Activated CD8-positive, alpha-beta T cell treated with anti-CD3 and anti-CD28 coated beads, Interleukin-2, amount 10 ng/mL, durations not matched to agents 7 days and 5 days (primary cell): ENCODE results near the gene STK10. TPM values are rescaled to one million over a fixed set of nuclear protein-coding genes. Genes with fewer than 3 reads are reported as not detected.

ENCODE experiments used
- ATAC-seq: fragments of 150-1000 bp; cut with Tn5 transposase; one replicate; pipeline ENCODE4 v1.10.0; 2021; ENCODE audit warnings: moderate library complexity
- CTCF ChIA-PET: fragments of 350-600 bp; sonication (Branson Sonifier 250); formaldehyde crosslinking; loops from one replicate; lab custom pipeline; 2021; ENCODE audit warnings: antibody characterized with exemption; lab: Charles Lee
- POLR2A ChIA-PET: fragments of 350-600 bp; sonication (Branson Sonifier 250); formaldehyde crosslinking; loops from one replicate; lab custom pipeline; 2021; ENCODE audit warnings: antibody characterized with exemption; lab: Charles Lee
- DNase-seq: peaks from one replicate; pipeline ENCODE4 v3.0.0-alpha.2; 2020
- H3K27ac Mint-ChIP-seq: one replicate; pipeline ENCODE4 v1.8.0; 2021; ENCODE audit warnings: mild to moderate bottlenecking, mixed read lengths
- H3K27me3 Mint-ChIP-seq: one replicate; pipeline ENCODE4 v1.8.0; 2021; ENCODE audit warnings: low read depth, mixed read lengths
- H3K36me3 Mint-ChIP-seq: one replicate; pipeline ENCODE4 v1.8.0; 2021; ENCODE audit warnings: low read depth, mixed read lengths
- H3K4me1 Mint-ChIP-seq: one replicate; pipeline ENCODE4 v1.8.0; 2021; ENCODE audit warnings: low read depth, mixed read lengths
- H3K4me3 Mint-ChIP-seq: one replicate; pipeline ENCODE4 v1.8.0; 2021; ENCODE audit warnings: mild to moderate bottlenecking, mixed read lengths
- H3K9me3 Mint-ChIP-seq: one replicate; pipeline ENCODE4 v1.8.0; 2022; ENCODE audit warnings: mixed read lengths; ENCODE audit not compliant: insufficient read depth
- total RNA-seq, 2 experiments: library from RNA; stranded (reverse); gene quantifications; one replicate each; pipeline ENCODE4 v1.2.3, GENCODE V29; 2021

Gene STK10
- total RNA-seq, 2 experiments from 2014 or later, result 294 to 299 TPM

DNA sequence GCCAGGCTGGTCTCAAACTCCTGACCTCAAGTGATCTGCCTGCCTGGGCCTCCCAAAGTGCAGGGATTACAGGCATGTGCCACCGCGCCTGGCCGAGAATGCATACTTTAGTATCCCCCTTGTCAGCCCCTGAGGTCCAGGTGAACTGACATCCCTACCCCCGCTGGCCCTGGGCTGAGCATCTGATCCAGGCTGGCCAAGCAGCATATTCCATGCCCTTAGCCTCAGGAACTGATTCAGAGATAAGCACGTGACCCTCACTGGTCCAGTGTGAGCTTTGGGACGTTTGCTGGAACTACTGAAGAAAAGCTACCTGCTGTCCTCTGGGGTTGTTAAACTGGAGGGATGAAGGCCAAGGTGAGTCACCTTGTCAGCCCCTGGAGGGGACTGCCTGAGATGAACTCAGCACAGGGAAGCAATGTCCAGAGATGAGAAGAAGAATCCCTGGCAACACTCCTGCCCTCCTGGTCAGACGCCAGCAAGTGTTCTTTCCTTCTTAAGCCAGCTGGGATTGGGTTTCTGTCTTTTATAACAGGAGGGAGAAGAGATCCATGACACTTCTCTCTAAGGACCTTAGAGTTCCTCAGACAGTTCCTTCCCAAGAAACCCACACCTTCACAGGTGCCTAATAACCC, 122.5 kb downstream of the STK10 start:
- ATAC-seq (no peak), DNase-seq (no peak)
- peak overlapping the region; percentile 61 for H3K4me3 Mint-ChIP-seq
- ChIA-PET POLR2A (interaction anchor here (0.5 to 2.1 kb wide), 5 partner anchors 8 to 120 kb away, joined by 3 to 6 read pairs (median 4); partner anchors contain the start of gene FBXW11), CTCF (interaction anchor here (0.7 to 3.2 kb wide), 4 partner anchors 122 to 218 kb away, joined by 3 to 21 read pairs (median 6); partner anchors contain the start of genes STK10 and UBTD2)
- peaks cover 81% of the 10 kb centered on the region for H3K36me3 Mint-ChIP-seq
- no peaks in the 10 kb centered on the region for H3K9me3 Mint-ChIP-seq
- peaks cover 59% of the 10 kb centered on the region for H3K4me1 Mint-ChIP-seq
- H3K27ac Mint-ChIP-seq, result peak overlapping the region; percentile 82
- no peaks in the 10 kb centered on the region for H3K27me3 Mint-ChIP-seq

DNA sequence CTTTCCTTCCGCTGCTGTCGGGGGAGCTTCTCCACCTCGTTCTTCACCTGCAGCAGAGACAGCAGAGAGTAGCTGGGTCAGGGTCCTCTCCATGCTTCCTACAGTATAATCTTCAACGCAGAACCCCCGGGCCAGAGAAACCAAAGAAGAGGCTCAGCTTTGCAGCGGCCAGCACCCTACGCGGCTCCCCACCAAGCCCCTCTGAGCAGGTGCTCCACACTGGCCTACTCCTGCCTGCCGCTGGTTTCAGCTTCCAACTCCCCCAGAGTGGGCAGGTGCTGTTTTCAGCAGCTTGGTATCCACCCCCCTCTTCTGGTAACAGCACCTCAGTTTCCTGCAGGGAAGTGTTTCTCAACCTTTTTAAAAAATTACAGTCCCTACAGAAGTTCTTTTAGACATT, 123.3 kb downstream of the STK10 start:
- Mint-ChIP-seq H3K4me3 (no peak overlapping the region), H3K27me3 (no peaks in the 10 kb centered on the region), H3K27ac (peak overlapping the region; percentile 1), H3K9me3 (no peaks in the 10 kb centered on the region), H3K36me3 (peaks cover 84% of the 10 kb centered on the region), H3K4me1 (peaks cover 52% of the 10 kb centered on the region)
- DNase-seq (no peak), ATAC-seq (no peak)
- POLR2A ChIA-PET, result interaction anchor here (0.5 to 2.1 kb wide), 2 partner anchors 58 to 120 kb away, joined by 3 to 6 read pairs; partner anchors contain the start of gene FBXW11
- CTCF ChIA-PET, result interaction anchor here (0.7 to 1.1 kb wide), 2 partner anchors 152 to 219 kb away, joined by 3 read pairs; partner anchors contain the start of gene UBTD2

DNA sequence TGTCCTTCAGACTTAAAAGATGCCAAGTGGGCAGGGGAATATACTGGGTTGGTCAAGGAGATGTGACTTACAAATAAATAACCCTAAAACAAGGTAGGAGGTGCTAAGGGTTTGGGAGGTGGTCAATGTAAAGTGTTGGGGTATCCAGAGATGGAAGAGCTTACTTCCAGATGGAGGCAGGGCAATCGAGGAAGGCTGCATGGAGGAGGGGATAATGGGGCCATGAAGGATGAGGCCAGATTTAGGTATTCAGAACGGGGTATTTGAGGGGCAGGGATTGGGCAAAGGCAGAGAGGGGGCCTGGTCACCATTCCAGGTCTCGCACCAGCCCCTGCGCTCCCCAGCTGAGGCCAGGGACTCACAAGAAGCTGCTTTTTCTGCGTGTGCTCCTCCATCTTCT, 123.7 kb downstream of the STK10 start:
- ChIA-PET POLR2A (interaction anchor here (2.1 kb wide), 1 partner anchor 57 kb away, joined by 6 read pairs; the partner anchor contains the start of gene FBXW11), CTCF (interaction anchor here (1.1 kb wide), 1 partner anchor 219 kb away, joined by 3 read pairs; the partner anchor contains the start of gene UBTD2)
- peak overlapping the region; percentile 44 for H3K27ac Mint-ChIP-seq

DNA sequence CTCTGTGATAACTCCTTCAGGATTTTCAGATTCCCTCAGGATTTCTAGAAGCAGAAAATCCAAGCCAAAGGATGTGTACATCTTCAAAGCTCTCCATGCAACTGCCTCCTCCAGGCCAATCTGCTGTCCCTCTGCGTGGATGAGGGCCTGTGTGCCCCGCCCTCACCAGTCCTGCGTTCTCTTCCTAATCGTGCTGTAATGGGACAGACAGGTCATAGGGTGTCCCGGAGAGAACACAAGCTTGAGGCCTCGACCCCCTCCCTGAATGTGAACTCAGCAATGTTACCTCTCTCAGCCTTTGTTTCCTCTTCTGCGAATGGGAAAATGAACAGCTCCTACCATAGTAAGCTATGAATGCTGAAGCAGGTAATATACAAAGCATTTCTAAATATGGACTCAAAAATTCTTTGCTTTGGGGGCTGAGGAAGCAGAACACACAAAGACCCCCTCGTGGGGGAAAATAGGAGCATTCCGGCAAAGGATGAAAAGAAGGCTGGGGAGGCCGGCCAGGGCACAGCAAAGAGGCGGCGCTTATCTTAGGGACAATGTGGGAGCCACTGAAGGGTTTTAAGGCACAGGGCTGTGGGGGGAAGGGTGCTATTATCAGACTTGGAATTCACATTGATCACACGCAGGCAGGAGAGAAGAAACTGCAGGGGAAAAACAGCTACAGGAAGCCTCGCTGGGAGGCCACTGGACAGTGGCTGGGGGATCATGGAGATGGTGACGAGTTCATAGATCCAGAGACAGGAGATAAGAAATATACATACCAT, 124.4 kb downstream of the STK10 start:
- H3K4me1 Mint-ChIP-seq, result peaks cover 45% of the 10 kb centered on the region
- ATAC-seq, result no peak
- no peak for DNase-seq
- no peaks in the 10 kb centered on the region for H3K9me3 Mint-ChIP-seq
- ChIA-PET CTCF (no interaction called here), POLR2A (interaction anchor here (0.6 to 2.1 kb wide), 2 partner anchors 57 to 64 kb away, joined by 3 to 6 read pairs; partner anchors contain the start of gene FBXW11)
- no peak overlapping the region for H3K4me3 Mint-ChIP-seq
- peaks cover 84% of the 10 kb centered on the region for H3K36me3 Mint-ChIP-seq
- no peak overlapping the region for H3K27ac Mint-ChIP-seq
- H3K27me3 Mint-ChIP-seq, result no peaks in the 10 kb centered on the region

More for the DNA sequence above, 123.7 kb downstream of the STK10 start:
- Mint-ChIP-seq H3K4me3 (no peak overlapping the region), H3K4me1 (peaks cover 50% of the 10 kb centered on the region), H3K9me3 (no peaks in the 10 kb centered on the region), H3K36me3 (peaks cover 86% of the 10 kb centered on the region), H3K27me3 (no peaks in the 10 kb centered on the region)
- no peak for DNase-seq
- ATAC-seq, result no peak

DNA sequence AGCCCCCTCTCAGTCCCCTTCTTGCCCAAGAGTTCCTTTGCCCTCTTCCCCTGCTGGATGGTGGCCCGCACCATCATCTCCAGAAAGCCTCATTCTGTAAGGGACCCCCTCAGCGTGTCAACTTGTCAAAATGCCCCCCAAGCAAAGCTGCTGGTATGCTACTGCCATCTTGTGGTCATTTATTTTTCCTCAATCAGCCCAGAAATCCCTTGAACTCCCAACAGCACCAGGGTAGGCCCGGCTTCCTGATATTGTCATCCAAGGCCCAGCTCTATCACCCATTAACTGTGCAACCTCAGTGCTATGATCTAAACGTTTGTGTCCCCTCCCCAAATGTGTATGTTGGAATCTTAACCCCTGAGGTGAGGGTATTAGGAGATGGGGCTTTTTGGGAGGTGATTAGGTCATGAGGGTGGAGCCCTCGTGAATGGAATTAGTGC, 128.3 kb downstream of the STK10 start:
- no peaks in the 10 kb centered on the region for H3K27me3 Mint-ChIP-seq
- POLR2A ChIA-PET, result interaction anchor here (1.4 kb wide), 1 partner anchor 53 kb away, joined by 5 read pairs; the partner anchor contains the start of gene FBXW11
- H3K36me3 Mint-ChIP-seq, result peaks cover 80% of the 10 kb centered on the region
- H3K9me3 Mint-ChIP-seq, result no peaks in the 10 kb centered on the region
- no peak overlapping the region for H3K4me3 Mint-ChIP-seq
- DNase-seq, result no peak
- peaks cover 17% of the 10 kb centered on the region for H3K4me1 Mint-ChIP-seq
- H3K27ac Mint-ChIP-seq, result peak overlapping the region; percentile 65
- ATAC-seq, result peak; percentile 45
- CTCF ChIA-PET, result interaction anchor here (0.7 to 2.9 kb wide), 16 partner anchors 8 to 160 kb away, joined by 3 to 39 read pairs (median 4); partner anchors contain the start of genes FBXW11 and STK10

DNA sequence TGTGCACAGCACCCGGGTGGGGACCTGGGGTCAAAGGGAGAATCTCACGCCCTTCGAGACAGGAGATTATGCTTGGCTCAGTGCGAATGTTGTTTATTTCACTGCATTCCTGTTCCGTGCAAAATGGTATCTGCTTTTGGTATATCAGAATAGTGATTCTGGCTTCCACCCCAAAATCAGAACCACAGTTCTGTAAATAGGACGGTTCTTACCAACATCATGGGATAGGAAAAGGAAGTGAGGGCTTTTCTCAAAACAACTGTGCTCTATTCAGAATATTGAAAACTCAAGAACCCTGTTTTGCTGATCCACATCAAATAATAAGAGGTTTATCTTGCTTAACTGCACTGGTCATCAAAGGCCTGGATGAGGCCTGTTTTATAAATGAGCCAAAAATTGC, 129.9 kb downstream of the STK10 start:
- H3K36me3 Mint-ChIP-seq, result peaks cover 77% of the 10 kb centered on the region
- DNase-seq (no peak), ATAC-seq (no peak)
- peak overlapping the region; percentile 30 for H3K27ac Mint-ChIP-seq
- CTCF ChIA-PET, result interaction anchor here (1.3 to 2.9 kb wide), 5 partner anchors 8 to 131 kb away, joined by 3 to 15 read pairs (median 8); partner anchors contain the start of genes FBXW11 and STK10
- H3K4me1 Mint-ChIP-seq, result peaks cover 13% of the 10 kb centered on the region
- H3K4me3 Mint-ChIP-seq, result no peak overlapping the region
- POLR2A ChIA-PET, result interaction anchor here (0.7 kb wide), 1 partner anchor 1077 kb away, joined by 3 read pairs; no protein-coding TSS in a partner anchor
- H3K9me3 Mint-ChIP-seq, result no peaks in the 10 kb centered on the region
- no peaks in the 10 kb centered on the region for H3K27me3 Mint-ChIP-seq

DNA sequence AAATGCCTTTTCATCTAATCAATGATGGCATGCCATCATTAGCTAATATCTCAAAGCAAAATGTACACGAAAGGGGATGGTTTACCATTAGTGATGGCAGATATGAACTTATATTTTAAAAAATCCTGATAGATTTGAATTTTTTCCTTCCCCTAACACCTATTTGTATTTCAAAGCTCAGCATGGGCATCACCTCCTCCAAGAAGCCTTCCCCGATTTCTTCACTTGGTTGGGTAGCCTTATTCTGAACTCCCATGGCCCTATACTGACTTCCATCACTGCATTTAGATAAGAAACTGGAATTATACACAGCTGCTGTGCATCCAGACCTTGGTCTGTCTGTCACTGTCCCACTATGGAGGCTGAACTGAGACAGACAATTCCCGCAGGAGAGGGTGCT, 132.0 kb downstream of the STK10 start:
- Mint-ChIP-seq H3K4me1 (peaks cover 13% of the 10 kb centered on the region), H3K36me3 (peaks cover 79% of the 10 kb centered on the region), H3K4me3 (no peak overlapping the region), H3K27ac (no peak overlapping the region), H3K9me3 (no peaks in the 10 kb centered on the region), H3K27me3 (no peaks in the 10 kb centered on the region)
- ChIA-PET POLR2A (no interaction called here), CTCF (interaction anchor here (0.7 to 1.0 kb wide), 2 partner anchors 11 to 144 kb away, joined by 3 to 4 read pairs; no protein-coding TSS in a partner anchor)
- DNase-seq (no peak), ATAC-seq (no peak)

DNA sequence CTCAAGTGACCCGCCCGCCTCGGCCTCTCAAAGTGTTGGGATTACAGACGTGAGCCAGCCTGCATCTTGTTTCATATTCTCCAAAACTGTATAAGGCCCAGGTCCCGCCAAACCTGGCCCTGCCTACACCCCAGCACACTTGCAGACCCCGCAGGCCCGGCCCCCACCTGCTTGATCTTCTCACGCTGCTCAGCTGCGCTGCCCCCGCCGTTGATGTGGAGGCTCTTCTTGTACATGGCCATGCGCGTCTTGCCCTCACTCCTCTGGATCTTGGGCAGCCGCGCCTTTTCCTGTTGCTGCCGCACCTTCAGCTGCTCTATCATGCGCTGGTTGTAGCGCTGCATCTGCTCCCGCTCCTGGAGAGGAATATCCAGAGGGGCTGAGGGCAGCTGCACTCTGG, 132.6 kb downstream of the STK10 start:
- CTCF ChIA-PET, result interaction anchor here (0.7 to 1.0 kb wide), 2 partner anchors 11 to 143 kb away, joined by 3 to 4 read pairs; no protein-coding TSS in a partner anchor
- DNase-seq (no peak), ATAC-seq (no peak)
- Mint-ChIP-seq H3K27ac (peak overlapping the region; percentile 55), H3K4me1 (peaks cover 13% of the 10 kb centered on the region), H3K36me3 (peaks cover 79% of the 10 kb centered on the region), H3K27me3 (no peaks in the 10 kb centered on the region), H3K9me3 (no peaks in the 10 kb centered on the region), H3K4me3 (no peak overlapping the region)
- POLR2A ChIA-PET, result no interaction called here

DNA sequence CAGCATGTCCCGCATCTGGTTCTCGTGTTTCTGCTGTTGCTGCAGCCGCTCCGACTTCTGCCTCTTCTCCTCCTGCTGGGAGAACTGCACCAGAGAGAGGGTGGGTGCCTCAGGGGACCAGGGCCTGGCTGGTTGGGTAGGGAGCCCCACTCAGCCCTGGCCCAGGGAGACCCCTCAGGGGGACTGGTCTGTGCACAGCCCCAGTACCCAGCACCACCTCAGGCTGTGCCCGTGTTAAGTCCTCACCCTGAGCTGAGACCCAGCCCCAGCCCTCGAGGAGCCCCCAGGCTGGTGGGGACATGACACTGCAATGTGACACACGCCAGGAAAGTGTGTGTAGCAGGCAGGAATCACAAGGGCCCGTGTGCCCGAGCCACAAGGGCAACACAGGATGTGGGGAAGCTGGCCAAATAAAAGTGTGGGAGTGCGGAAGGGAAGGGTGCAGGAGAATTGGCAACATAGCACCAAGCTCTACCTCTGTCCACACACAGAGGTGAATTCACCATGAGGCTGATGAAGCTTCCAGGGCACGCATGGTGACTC, 133.3 kb downstream of the STK10 start:
- POLR2A ChIA-PET, result no interaction called here

DNA sequence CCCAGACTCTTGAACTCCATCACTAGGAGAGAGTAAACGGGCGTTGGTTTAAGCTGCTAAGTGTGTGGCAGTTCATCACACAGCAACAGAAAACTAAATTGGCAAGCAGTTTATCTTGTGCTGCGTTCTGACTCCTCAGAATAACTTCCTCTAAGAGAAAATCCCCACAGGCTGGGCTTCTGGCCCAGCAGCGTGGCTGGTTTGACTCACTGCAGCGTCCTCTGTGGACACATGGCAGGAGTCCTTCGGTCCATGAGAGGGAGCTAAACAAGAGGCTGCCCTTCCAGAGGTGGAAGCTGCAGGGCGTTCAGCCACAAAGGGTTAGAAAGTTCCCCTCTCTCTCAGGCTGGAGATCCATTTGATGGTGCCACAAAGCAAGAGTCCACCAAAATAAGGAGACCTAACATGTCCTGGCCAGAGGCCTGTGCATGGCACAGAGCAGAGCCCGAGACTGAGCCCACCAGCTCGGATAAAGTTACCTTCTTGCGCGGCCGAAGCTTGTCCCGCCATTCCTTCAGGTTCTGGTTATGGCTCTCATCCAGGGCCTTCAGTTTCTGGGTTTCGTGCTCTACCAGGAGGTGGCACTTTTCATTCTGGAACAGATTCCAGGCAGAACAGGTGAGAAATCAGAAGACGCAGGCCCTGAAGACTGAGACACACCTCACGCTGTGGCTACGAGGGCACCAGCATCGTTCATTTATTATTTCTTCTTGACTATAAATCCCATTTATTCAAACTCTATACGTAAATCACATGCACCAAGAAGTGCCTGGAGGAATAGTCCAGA, 135.4 kb downstream of the STK10 start:
- no peaks in the 10 kb centered on the region for H3K9me3 Mint-ChIP-seq
- H3K27me3 Mint-ChIP-seq, result no peaks in the 10 kb centered on the region
- ChIA-PET CTCF (no interaction called here), POLR2A (interaction anchor here (0.6 kb wide), 1 partner anchor 53 kb away, joined by 3 read pairs; no protein-coding TSS in a partner anchor)
- ATAC-seq (no peak), DNase-seq (no peak)
- H3K27ac Mint-ChIP-seq, result no peak overlapping the region
- H3K4me3 Mint-ChIP-seq, result no peak overlapping the region
- H3K36me3 Mint-ChIP-seq, result peaks cover 76% of the 10 kb centered on the region
- peaks cover 12% of the 10 kb centered on the region for H3K4me1 Mint-ChIP-seq

More for the DNA sequence above, 133.3 kb downstream of the STK10 start:
- peak overlapping the region; percentile 15 for H3K27ac Mint-ChIP-seq
- ATAC-seq, result no peak
- no peak overlapping the region for H3K4me3 Mint-ChIP-seq
- H3K36me3 Mint-ChIP-seq, result peaks cover 76% of the 10 kb centered on the region
- CTCF ChIA-PET, result no interaction called here
- no peak for DNase-seq
- no peaks in the 10 kb centered on the region for H3K27me3 Mint-ChIP-seq
- no peaks in the 10 kb centered on the region for H3K9me3 Mint-ChIP-seq
- peaks cover 13% of the 10 kb centered on the region for H3K4me1 Mint-ChIP-seq
